ENCODE data around the gene SLC22A8. TPM values are rescaled to one million over a fixed set of nuclear protein-coding genes. Genes with fewer than 3 reads are reported as not detected.

The SLC22A8 gene
- total RNA-seq, 2 donors from 2014 or later, result not detected

DNA sequence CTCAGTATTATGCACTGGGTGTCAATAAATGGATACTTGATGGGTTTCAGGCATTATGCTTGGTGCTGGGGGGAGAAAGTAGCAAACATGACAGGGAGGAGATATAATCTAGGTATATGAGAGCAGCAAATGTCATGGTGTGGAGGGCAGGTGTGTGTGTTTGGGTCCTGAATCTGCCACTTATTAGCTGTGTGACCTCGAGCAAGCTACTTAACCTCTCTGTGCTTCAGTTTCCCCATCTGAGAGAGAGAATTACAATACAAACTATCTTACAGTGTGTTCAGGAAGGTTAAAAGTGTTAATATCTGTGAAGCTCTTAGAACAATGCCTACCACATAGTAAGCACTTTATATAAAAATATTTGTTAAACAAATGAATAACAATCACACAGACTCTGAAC is 2.8 kb downstream of the SLC22A8 start:
- Histone ChIP-seq H3K4me3 (no peak overlapping the region), H3K9me3 (no peaks in the 10 kb centered on the region), H3K27ac (no peak overlapping the region), H3K36me3 (no peaks in the 10 kb centered on the region), H3K4me1 (no peaks in the 10 kb centered on the region), H3K27me3 (no peaks in the 10 kb centered on the region)
- DNase-seq (ENCODE audit: low spot score), result no peak
- TF ChIP-seq, protein P1, sequence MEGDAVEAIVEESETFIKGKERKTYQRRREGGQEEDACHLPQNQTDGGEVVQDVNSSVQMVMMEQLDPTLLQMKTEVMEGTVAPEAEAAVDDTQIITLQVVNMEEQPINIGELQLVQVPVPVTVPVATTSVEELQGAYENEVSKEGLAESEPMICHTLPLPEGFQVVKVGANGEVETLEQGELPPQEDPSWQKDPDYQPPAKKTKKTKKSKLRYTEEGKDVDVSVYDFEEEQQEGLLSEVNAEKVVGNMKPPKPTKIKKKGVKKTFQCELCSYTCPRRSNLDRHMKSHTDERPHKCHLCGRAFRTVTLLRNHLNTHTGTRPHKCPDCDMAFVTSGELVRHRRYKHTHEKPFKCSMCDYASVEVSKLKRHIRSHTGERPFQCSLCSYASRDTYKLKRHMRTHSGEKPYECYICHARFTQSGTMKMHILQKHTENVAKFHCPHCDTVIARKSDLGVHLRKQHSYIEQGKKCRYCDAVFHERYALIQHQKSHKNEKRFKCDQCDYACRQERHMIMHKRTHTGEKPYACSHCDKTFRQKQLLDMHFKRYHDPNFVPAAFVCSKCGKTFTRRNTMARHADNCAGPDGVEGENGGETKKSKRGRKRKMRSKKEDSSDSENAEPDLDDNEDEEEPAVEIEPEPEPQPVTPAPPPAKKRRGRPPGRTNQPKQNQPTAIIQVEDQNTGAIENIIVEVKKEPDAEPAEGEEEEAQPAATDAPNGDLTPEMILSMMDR (IDR thresholded peaks at IDR 0.05), result no peak

DNA sequence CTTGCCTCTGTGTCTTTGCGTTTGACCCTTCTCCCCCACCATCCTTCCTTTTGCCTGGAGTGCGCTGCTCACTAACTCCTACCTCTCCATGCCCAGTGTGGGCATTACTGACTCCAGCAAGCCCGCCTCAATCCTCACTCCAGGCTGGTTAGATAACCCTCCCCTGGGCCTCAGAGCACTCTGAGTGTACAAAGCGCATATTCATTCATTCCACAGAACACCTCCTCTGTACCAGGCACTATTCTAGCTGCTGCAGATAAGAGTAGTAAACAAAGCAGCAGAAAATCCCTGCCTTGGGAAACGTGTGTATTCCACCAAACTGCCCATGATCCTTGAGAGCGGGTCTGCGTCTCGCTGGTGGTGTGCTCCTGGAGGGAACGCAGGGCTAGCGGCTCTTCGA is 3.2 kb downstream of the SLC22A8 start:
- H3K4me3 ChIP-seq, result no peak overlapping the region

DNA sequence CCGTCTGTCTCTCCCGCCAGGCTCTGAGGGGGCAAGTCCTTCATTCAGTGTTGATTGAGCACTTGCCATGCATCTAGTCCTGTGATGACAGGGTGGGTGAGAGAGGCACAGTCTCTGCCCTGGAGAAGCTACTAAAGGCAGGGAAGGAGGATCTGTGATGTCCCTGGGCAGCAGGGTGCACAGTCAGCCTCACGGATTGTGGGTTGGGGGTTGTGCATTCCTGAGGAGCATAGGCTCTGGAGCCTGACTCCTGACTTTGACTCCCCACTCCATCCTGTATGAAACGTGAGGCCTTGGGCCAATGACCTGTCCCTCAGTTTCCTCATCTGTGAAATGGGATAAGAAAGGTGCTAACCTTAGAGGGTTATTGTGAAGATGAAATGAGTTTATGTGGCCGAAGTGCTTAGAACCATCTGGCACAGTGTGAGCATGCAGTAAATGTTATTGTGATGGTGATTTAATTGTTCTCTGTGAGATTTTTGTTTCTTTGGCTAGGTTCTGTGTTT is 4.7 kb downstream of the SLC22A8 start:
- no peak overlapping the region for H3K4me3 ChIP-seq
- H3K9me3 ChIP-seq, result no peaks in the 10 kb centered on the region
- DNase-seq (ENCODE audit: low spot score), result no peak
- no peaks in the 10 kb centered on the region for H3K36me3 ChIP-seq
- H3K27me3 ChIP-seq, result no peaks in the 10 kb centered on the region
- H3K4me1 ChIP-seq, result no peaks in the 10 kb centered on the region
- TF ChIP-seq, protein P1 (IDR thresholded peaks at IDR 0.05), result no peak
- H3K27ac ChIP-seq, result no peak overlapping the region

More for the DNA sequence above, 3.2 kb downstream of the SLC22A8 start:
- no peak for DNase-seq (ENCODE audit: low spot score)
- no peaks in the 10 kb centered on the region for H3K27me3 ChIP-seq
- TF ChIP-seq, protein P1 (IDR thresholded peaks at IDR 0.05), result no peak
- no peaks in the 10 kb centered on the region for H3K4me1 ChIP-seq
- no peaks in the 10 kb centered on the region for H3K9me3 ChIP-seq
- no peaks in the 10 kb centered on the region for H3K36me3 ChIP-seq
- no peak overlapping the region for H3K27ac ChIP-seq

DNA sequence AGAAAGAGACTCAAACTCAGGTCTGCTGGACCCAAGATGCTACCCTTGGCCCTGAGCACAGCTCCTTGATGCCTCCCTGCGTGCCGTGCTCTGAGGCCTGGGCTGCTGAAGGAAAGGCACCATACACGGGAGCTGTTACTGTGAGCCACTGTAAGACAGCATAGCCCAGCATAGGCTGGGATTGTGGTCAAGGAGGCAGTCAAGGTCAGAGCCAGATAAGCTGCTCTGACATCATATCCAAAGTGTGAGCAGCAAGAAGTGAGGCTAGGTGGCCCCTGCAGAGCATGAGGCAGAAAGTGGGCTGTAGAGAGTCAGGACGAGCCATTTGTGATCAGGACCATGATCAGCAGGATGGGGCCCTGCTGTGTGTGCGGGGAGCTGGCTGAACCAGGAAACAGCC is 7.7 kb downstream of the SLC22A8 start:
- Histone ChIP-seq H3K4me3 (no peak overlapping the region), H3K9me3 (no peaks in the 10 kb centered on the region)
- TF ChIP-seq, protein P1 (IDR thresholded peaks at IDR 0.05), result no peak

DNA sequence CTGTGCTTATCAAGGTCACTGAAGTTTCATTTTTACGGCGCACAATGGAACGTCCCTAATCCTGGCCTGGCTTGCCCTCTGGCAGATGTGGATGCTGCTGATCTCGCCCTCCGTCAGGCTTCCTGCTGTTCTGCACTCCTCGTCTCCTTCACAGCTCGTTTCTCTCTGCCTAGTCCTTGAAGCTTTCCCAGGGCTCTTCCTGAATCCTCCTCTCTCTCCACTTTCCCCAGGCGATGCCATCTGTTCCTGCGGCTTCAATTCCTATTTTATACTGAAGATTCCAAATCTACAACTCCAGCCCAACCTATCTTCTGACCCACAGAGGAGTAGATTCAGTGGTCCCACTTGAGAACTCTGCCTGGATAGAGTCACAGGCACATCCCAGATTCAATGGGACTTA is 14.2 kb downstream of the SLC22A8 start:
- Histone ChIP-seq H3K4me1 (no peaks in the 10 kb centered on the region), H3K27ac (no peak overlapping the region), H3K4me3 (no peak overlapping the region), H3K27me3 (no peaks in the 10 kb centered on the region), H3K9me3 (no peaks in the 10 kb centered on the region), H3K36me3 (no peaks in the 10 kb centered on the region)
- no peak for DNase-seq (ENCODE audit: low spot score)
- TF ChIP-seq, protein P1 (IDR thresholded peaks at IDR 0.05), result no peak

More for the DNA sequence above, 7.7 kb downstream of the SLC22A8 start:
- Histone ChIP-seq H3K4me1 (no peaks in the 10 kb centered on the region), H3K36me3 (no peaks in the 10 kb centered on the region), H3K27ac (no peak overlapping the region), H3K27me3 (no peaks in the 10 kb centered on the region)
- no peak for DNase-seq (ENCODE audit: low spot score)

DNA sequence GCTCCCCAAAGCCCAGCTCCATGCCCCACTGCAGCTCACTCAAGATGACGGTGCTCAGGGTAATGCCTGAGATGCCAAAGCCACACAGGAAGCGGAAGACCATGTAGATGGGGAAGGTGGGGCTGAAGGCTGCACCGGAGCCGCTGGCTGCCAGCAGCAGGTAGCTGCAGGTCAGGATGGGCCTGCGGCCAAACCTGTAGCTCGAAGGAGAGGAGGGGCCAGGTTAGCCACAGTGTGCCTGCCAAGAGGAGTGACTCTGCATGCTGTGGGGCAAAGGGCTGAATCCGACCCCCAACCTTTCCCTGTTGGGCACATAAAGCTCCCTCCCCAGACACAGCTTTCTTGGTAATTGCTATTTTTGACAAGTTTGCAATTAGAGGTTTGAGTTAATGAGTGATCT is 16.0 kb downstream of the SLC22A8 start:
- no peaks in the 10 kb centered on the region for H3K36me3 ChIP-seq
- TF ChIP-seq, protein P1 (IDR thresholded peaks at IDR 0.05), result no peak
- no peaks in the 10 kb centered on the region for H3K4me1 ChIP-seq
- H3K4me3 ChIP-seq, result no peak overlapping the region
- no peaks in the 10 kb centered on the region for H3K9me3 ChIP-seq
- no peak for DNase-seq (ENCODE audit: low spot score)
- no peaks in the 10 kb centered on the region for H3K27me3 ChIP-seq
- H3K27ac ChIP-seq, result no peak overlapping the region

All from right atrium auricular region (tissue), 2 donors.